ENCODE results near the gene LIN37.

- no peak for TF ChIP-seq EZH2 (IDR thresholded peaks at IDR 0.05)
- no peak for TF ChIP-seq POLR2A (IDR thresholded peaks at IDR 0.05; ENCODE audit: borderline replicate concordance, extremely low read depth, insufficient read depth, insufficient read length)
- no peak for TF ChIP-seq CTCF (IDR thresholded peaks at IDR 0.05 in 2 of 3, conservative IDR thresholded peaks at IDR 0.05 in 1 of 3; ENCODE audit: borderline replicate concordance in 1 of 3, insufficient read depth in 1 of 3, low read depth in 2 of 3, low read length in 2 of 3)
These were observed 37.3 kb upstream of the LIN37 start for GRCh38 chr19:35710784-35711723.

Measured in HCT116 (cell line).